Left cardiac atrium (tissue), 4 donors: Measurements from ENCODE around the gene DPP10. TPM values are rescaled to one million over a fixed set of nuclear protein-coding genes. Genes with fewer than 3 reads are reported as not detected.

Experiments used
- ATAC-seq, 2 donors: fragments of 200-7000 bp; cut with Tn5 transposase; one replicate each; pipeline ENCODE4 v1.9.1; 2020; ENCODE audit warnings: mild to moderate bottlenecking in 2 of 2, moderate library complexity in 2 of 2
- DNase-seq: peaks from one replicate; pipeline ENCODE4 v3.0.0-alpha.2; 2020
- intact Hi-C, 2 donors: fragments of 100-400 bp; cut with DNase I; formaldehyde crosslinking; loops; one replicate each; pipeline versions ENCODE4 v1.14.1 to v1.15.1; 2022 to 2023
- total RNA-seq, 2 donors: library from RNA; stranded (reverse); fragmentation: NEBNext Ultra II Directional; extraction: Animal tissue kit (Norgen Biotek cat#: 25700); gene quantifications; one replicate each; pipeline ENCODE4 v1.2.1, GENCODE V29; 2021
- donor health status: DM: no; HTN: yes; CAD: no.
- donor health status: DM: no; HTN: yes; CAD: no; lungs with severe emphysema.
- donor health status: DM: yes; HTN: yes; CAD: no.
- donor health status: Dilated cardiomyopathy.

DPP10 gene
- total RNA-seq, 2 donors from 2014 or later: 0.38 to 0.50 TPM

- no peak for DNase-seq
- ATAC-seq: no peak
- intact Hi-C loops: no loop called here
Measured at GRCh38 chr2:115552726-115553125, 1110.3 kb downstream of the DPP10 start.

GRCh38 chr2:115554153-115554552 lies 1111.7 kb downstream of the DPP10 start:
- intact Hi-C loops: no loop called here
- DNase-seq (no peak), ATAC-seq (no peak)

- no peak for ATAC-seq
- intact Hi-C loops: no loop called here
- DNase-seq: no peak
Measured at GRCh38 chr2:115558725-115559124, 1116.3 kb downstream of the DPP10 start.

GRCh38 chr2:115560666-115561065 lies 1118.2 kb downstream of the DPP10 start:
- intact Hi-C loops: no loop called here
- ATAC-seq (no peak), DNase-seq (no peak)

GRCh38 chr2:115568643-115569042 lies 1126.2 kb downstream of the DPP10 start:
- DNase-seq (no peak), ATAC-seq (no peak)
- intact Hi-C loops: no loop called here

- DNase-seq (no peak), ATAC-seq (no peak)
Measured at GRCh38 chr2:115569547-115569946, 1127.1 kb downstream of the DPP10 start.

GRCh38 chr2:115572746-115573145 lies 1130.3 kb downstream of the DPP10 start:
- no peak for ATAC-seq
- no peak for DNase-seq
- intact Hi-C loops: no loop called here

More at GRCh38 chr2:115569547-115569946, 1127.1 kb downstream of the DPP10 start:
- intact Hi-C loops: no loop called here

GRCh38 chr2:115573756-115574155 lies 1131.3 kb downstream of the DPP10 start:
- ATAC-seq (no peak), DNase-seq (no peak)
- intact Hi-C loops: no loop called here

- intact Hi-C loops: no loop called here
- DNase-seq: no peak
- no peak for ATAC-seq
Measured at GRCh38 chr2:115574667-115575066, 1132.2 kb downstream of the DPP10 start.

- DNase-seq: no peak
- intact Hi-C loops: no loop called here
- no peak for ATAC-seq
Measured at GRCh38 chr2:115580784-115581183, 1138.3 kb downstream of the DPP10 start.

GRCh38 chr2:115584507-115584906 lies 1142.1 kb downstream of the DPP10 start:
- intact Hi-C loops: no loop called here
- DNase-seq (no peak), ATAC-seq (no peak)

- intact Hi-C loops: no loop called here
- ATAC-seq: no peak
- no peak for DNase-seq
Measured at GRCh38 chr2:115596659-115597375, 1154.4 kb downstream of the DPP10 start.

- ATAC-seq: no peak
Measured at GRCh38 chr2:115603285-115603684, 1160.8 kb downstream of the DPP10 start.

GRCh38 chr2:115606350-115606749 lies 1163.9 kb downstream of the DPP10 start:
- ATAC-seq (no peak), DNase-seq (no peak)
- intact Hi-C loops: no loop called here

More at GRCh38 chr2:115603285-115603684, 1160.8 kb downstream of the DPP10 start:
- intact Hi-C loops: no loop called here
- DNase-seq: no peak

- ATAC-seq (no peak), DNase-seq (no peak)
- intact Hi-C loops: no loop called here
Measured at GRCh38 chr2:115609978-115610377, 1167.5 kb downstream of the DPP10 start.

GRCh38 chr2:115610888-115611287 lies 1168.4 kb downstream of the DPP10 start:
- DNase-seq: no peak
- no peak for ATAC-seq
- intact Hi-C loops: no loop called here

- intact Hi-C loops: no loop called here
- DNase-seq: no peak
- no peak for ATAC-seq
Measured at GRCh38 chr2:115624332-115624731, 1181.9 kb downstream of the DPP10 start.

GRCh38 chr2:115634578-115634977 lies 1192.1 kb downstream of the DPP10 start:
- intact Hi-C loops: no loop called here

GRCh38 chr2:115635430-115635829 lies 1193.0 kb downstream of the DPP10 start:
- intact Hi-C loops: no loop called here
- ATAC-seq: no peak
- DNase-seq: no peak

More at GRCh38 chr2:115634578-115634977, 1192.1 kb downstream of the DPP10 start:
- ATAC-seq (no peak), DNase-seq (no peak)

- intact Hi-C loops: no loop called here
- no peak for DNase-seq
Measured at GRCh38 chr2:115649731-115650130, 1207.3 kb downstream of the DPP10 start.

GRCh38 chr2:115650827-115651226 lies 1208.4 kb downstream of the DPP10 start:
- DNase-seq: no peak

More at GRCh38 chr2:115649731-115650130, 1207.3 kb downstream of the DPP10 start:
- no peak for ATAC-seq

More at GRCh38 chr2:115650827-115651226, 1208.4 kb downstream of the DPP10 start:
- intact Hi-C loops: no loop called here
- no peak for ATAC-seq
